ENCODE results near the gene SLC35F6.
A peak's percentile ranks its signal among the peaks of the same experiment; 100 is the strongest.
"Not testable (repeated sequence)": the region's sequence is repeated elsewhere in the genome, so short reads cannot be mapped to it uniquely, and the experiment has no call there.

Gene SLC35F6

GRCh38 chr2:26805241-26805676 lies 41.2 kb downstream of the SLC35F6 start:
- no peak for DNase-seq
- no peak for ATAC-seq (replicated peaks)
- Mint-ChIP-seq H3K36me3 (no peaks in the 10 kb centered on the region), H3K4me1 (peaks cover 4% of the 10 kb centered on the region in 2 donors), H3K9me3 (no peaks in the 10 kb centered on the region), H3K27ac (no peak overlapping the region), H3K4me3 (no peak overlapping the region), H3K27me3 (peaks cover 0 to 4% of the 10 kb centered on the region in 2 donors)

- Mint-ChIP-seq H3K4me1 (peaks cover 6 to 7% of the 10 kb centered on the region in 2 donors), H3K9me3 (no peaks in the 10 kb centered on the region), H3K4me3 (no peak overlapping the region), H3K36me3 (no peaks in the 10 kb centered on the region), H3K27ac (no peak overlapping the region), H3K27me3 (peaks cover 9 to 18% of the 10 kb centered on the region in 2 donors)
- DNase-seq (no peak), ATAC-seq (replicated peaks) (no peak)
Measured at GRCh38 chr2:26807788-26808460, 43.8 kb downstream of the SLC35F6 start.

GRCh38 chr2:26809211-26809610 lies 45.1 kb downstream of the SLC35F6 start:
- H3K36me3 Mint-ChIP-seq = no peaks in the 10 kb centered on the region
- ATAC-seq (replicated peaks) (no peak), DNase-seq (no peak)
- H3K4me3 Mint-ChIP-seq = no peak overlapping the region
- no peaks in the 10 kb centered on the region for H3K9me3 Mint-ChIP-seq
- peaks cover 6 to 7% of the 10 kb centered on the region in 2 donors for H3K4me1 Mint-ChIP-seq
- no peak overlapping the region for H3K27ac Mint-ChIP-seq
- peaks cover 15 to 18% of the 10 kb centered on the region in 2 donors for H3K27me3 Mint-ChIP-seq

- no peak overlapping the region for H3K4me3 Mint-ChIP-seq
Measured at GRCh38 chr2:26809876-26810577, 45.9 kb downstream of the SLC35F6 start.

GRCh38 chr2:26811261-26811660 lies 47.2 kb downstream of the SLC35F6 start:
- DNase-seq = no peak
- Mint-ChIP-seq H3K36me3 (no peaks in the 10 kb centered on the region), H3K27ac (no peak overlapping the region), H3K9me3 (peaks cover 0 to 2% of the 10 kb centered on the region in 2 donors), H3K4me1 (peaks cover 6 to 7% of the 10 kb centered on the region in 2 donors), H3K27me3 (peaks cover 19 to 28% of the 10 kb centered on the region in 2 donors), H3K4me3 (no peak overlapping the region)
- ATAC-seq (replicated peaks) = no peak

More at GRCh38 chr2:26809876-26810577, 45.9 kb downstream of the SLC35F6 start:
- Mint-ChIP-seq H3K4me1 (peaks cover 6 to 7% of the 10 kb centered on the region in 2 donors), H3K27me3 (peaks cover 16 to 21% of the 10 kb centered on the region in 2 donors), H3K9me3 (no peaks in the 10 kb centered on the region), H3K27ac (no peak overlapping the region), H3K36me3 (no peaks in the 10 kb centered on the region)
- ATAC-seq (replicated peaks) (peak; percentile 73 to 81), DNase-seq (no peak)

- Mint-ChIP-seq H3K27me3 (peaks cover 25 to 36% of the 10 kb centered on the region in 2 donors), H3K9me3 (peaks cover 0 to 2% of the 10 kb centered on the region in 2 donors), H3K36me3 (no peaks in the 10 kb centered on the region), H3K4me1 (peaks cover 6 to 7% of the 10 kb centered on the region in 2 donors), H3K4me3 (no peak overlapping the region), H3K27ac (no peak overlapping the region)
- DNase-seq = no peak
- no peak for ATAC-seq (replicated peaks)
Measured at GRCh38 chr2:26811791-26812694, 48.0 kb downstream of the SLC35F6 start.

- no peak for ATAC-seq (replicated peaks)
- no peak overlapping the region for H3K4me3 Mint-ChIP-seq
- H3K4me1 Mint-ChIP-seq = peaks cover 6 to 7% of the 10 kb centered on the region in 2 donors
- no peaks in the 10 kb centered on the region for H3K36me3 Mint-ChIP-seq
- peaks cover 27 to 42% of the 10 kb centered on the region in 2 donors for H3K27me3 Mint-ChIP-seq
- H3K9me3 Mint-ChIP-seq = peaks cover 0 to 2% of the 10 kb centered on the region in 2 donors
- no peak for DNase-seq
- H3K27ac Mint-ChIP-seq = no peak overlapping the region
Measured at GRCh38 chr2:26812731-26813130, 48.6 kb downstream of the SLC35F6 start.

GRCh38 chr2:26814072-26814765 lies 50.1 kb downstream of the SLC35F6 start:
- not testable (repeated sequence) for H3K4me3 Mint-ChIP-seq; ATAC-seq (replicated peaks); H3K36me3 Mint-ChIP-seq; DNase-seq; H3K27ac Mint-ChIP-seq; H3K9me3 Mint-ChIP-seq; H3K4me1 Mint-ChIP-seq
- H3K27me3 Mint-ChIP-seq = peaks cover 32 to 46% of the 10 kb centered on the region in 2 donors

GRCh38 chr2:26816893-26817292 lies 52.8 kb downstream of the SLC35F6 start:
- DNase-seq = no peak
- Mint-ChIP-seq H3K27me3 (peaks cover 32 to 35% of the 10 kb centered on the region in 2 donors), H3K4me1 (no peaks in the 10 kb centered on the region), H3K36me3 (no peaks in the 10 kb centered on the region), H3K27ac (no peak overlapping the region), H3K9me3 (peaks cover 0 to 2% of the 10 kb centered on the region in 2 donors), H3K4me3 (no peak overlapping the region)
- peak in 1 of 2 donors; percentile 57 for ATAC-seq (replicated peaks)

- no peak overlapping the region for H3K27ac Mint-ChIP-seq
- no peaks in the 10 kb centered on the region for H3K36me3 Mint-ChIP-seq
- no peaks in the 10 kb centered on the region for H3K4me1 Mint-ChIP-seq
- H3K4me3 Mint-ChIP-seq = no peak overlapping the region
- no peak for DNase-seq
- H3K9me3 Mint-ChIP-seq = peaks cover 0 to 2% of the 10 kb centered on the region in 2 donors
- H3K27me3 Mint-ChIP-seq = peaks cover 22 to 28% of the 10 kb centered on the region in 2 donors
- ATAC-seq (replicated peaks) = no peak
Measured at GRCh38 chr2:26818255-26818654, 54.2 kb downstream of the SLC35F6 start.

GRCh38 chr2:26818972-26819371 lies 54.9 kb downstream of the SLC35F6 start:
- Mint-ChIP-seq H3K27ac (no peak overlapping the region), H3K9me3 (peaks cover 0 to 2% of the 10 kb centered on the region in 2 donors), H3K36me3 (no peaks in the 10 kb centered on the region), H3K27me3 (peaks cover 17 to 28% of the 10 kb centered on the region in 2 donors), H3K4me3 (no peak overlapping the region), H3K4me1 (no peaks in the 10 kb centered on the region)
- DNase-seq = no peak
- ATAC-seq (replicated peaks) = no peak

GRCh38 chr2:26820932-26821331 lies 56.8 kb downstream of the SLC35F6 start:
- Mint-ChIP-seq H3K27ac (no peak overlapping the region), H3K4me1 (no peaks in the 10 kb centered on the region), H3K4me3 (no peak overlapping the region), H3K27me3 (peaks cover 13 to 21% of the 10 kb centered on the region in 2 donors), H3K36me3 (no peaks in the 10 kb centered on the region), H3K9me3 (no peaks in the 10 kb centered on the region)
- ATAC-seq (replicated peaks) (no peak), DNase-seq (no peak)

GRCh38 chr2:26822877-26823276 lies 58.8 kb downstream of the SLC35F6 start:
- DNase-seq (no peak), ATAC-seq (replicated peaks) (no peak)
- peaks cover 4 to 16% of the 10 kb centered on the region in 2 donors for H3K27me3 Mint-ChIP-seq
- no peaks in the 10 kb centered on the region for H3K4me1 Mint-ChIP-seq
- no peak overlapping the region for H3K27ac Mint-ChIP-seq
- no peaks in the 10 kb centered on the region for H3K36me3 Mint-ChIP-seq
- H3K4me3 Mint-ChIP-seq = no peak overlapping the region
- no peaks in the 10 kb centered on the region for H3K9me3 Mint-ChIP-seq
